B cell (primary cell): ENCODE data around the gene RHCE.
"Not testable (repeated sequence)": the region's sequence is repeated elsewhere in the genome, so short reads cannot be mapped to it uniquely, and the experiment has no call there.

Experiments
- EZH2 ChIP-seq: IDR thresholded peaks from 2 replicates; pipeline ENCODE4 v1.6.1; 2012; ENCODE audit warnings: borderline replicate concordance, low read depth, mild to moderate bottlenecking, moderate library complexity, low read length; ENCODE audit not compliant: insufficient read depth, poor library complexity, severe bottlenecking
- TF ChIP-seq, protein P1 (sequence below): fragments of 200-600 bp; IDR thresholded peaks from one replicate; pipeline ENCODE4 v1.8.0; 2022; ENCODE audit warnings: antibody characterized with exemption, mild to moderate bottlenecking

DNA sequence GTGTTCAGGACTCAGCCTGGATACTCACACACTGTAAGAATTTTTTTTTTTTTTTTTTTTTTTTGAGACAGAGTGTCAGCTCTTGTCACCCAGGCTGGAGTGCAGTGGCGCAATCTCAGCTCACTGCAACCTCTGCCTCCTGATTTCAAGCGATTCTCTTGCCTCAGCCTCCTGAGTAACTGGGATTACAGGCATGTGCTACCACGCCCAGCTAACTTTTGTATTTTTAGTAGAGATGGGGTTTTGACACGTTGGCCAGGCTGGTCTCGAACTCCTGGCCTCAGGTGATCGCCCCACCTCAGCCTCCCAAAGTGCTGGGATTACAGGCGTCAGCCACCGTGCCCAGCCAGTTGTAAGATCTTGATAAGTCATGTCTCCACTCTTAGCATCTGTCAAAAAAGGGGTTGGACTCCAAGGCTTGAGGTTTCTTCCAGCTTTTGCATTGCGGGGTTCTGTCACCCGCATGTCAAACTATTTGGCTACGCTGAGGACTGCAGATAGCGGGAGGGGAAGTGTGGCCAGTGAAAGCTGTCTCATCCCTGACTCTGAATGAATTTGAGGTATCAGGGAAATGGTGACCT, 50.8 kb downstream of the RHCE start:
- TF ChIP-seq, protein P1, sequence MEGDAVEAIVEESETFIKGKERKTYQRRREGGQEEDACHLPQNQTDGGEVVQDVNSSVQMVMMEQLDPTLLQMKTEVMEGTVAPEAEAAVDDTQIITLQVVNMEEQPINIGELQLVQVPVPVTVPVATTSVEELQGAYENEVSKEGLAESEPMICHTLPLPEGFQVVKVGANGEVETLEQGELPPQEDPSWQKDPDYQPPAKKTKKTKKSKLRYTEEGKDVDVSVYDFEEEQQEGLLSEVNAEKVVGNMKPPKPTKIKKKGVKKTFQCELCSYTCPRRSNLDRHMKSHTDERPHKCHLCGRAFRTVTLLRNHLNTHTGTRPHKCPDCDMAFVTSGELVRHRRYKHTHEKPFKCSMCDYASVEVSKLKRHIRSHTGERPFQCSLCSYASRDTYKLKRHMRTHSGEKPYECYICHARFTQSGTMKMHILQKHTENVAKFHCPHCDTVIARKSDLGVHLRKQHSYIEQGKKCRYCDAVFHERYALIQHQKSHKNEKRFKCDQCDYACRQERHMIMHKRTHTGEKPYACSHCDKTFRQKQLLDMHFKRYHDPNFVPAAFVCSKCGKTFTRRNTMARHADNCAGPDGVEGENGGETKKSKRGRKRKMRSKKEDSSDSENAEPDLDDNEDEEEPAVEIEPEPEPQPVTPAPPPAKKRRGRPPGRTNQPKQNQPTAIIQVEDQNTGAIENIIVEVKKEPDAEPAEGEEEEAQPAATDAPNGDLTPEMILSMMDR: not testable (repeated sequence)
- TF ChIP-seq EZH2: not testable (repeated sequence)
